ENCODE data around the gene MXD4.

MXD4 gene

GRCh38 chr4:2261853-2262144 is at the start of gene MXD4:
MXD4 (minus strand) TSS chr4:2262109; CDS start chr4:2261980, 129 bp downstream.
- H3K27ac ChIP-seq, result peak within 1 kb of the TSS; percentile 49
- no peak for DNase-seq (ENCODE audit: low read depth, low spot score)

- DNase-seq (ENCODE audit: low read depth, low spot score), result no peak
- H3K27ac ChIP-seq, result no peak overlapping the region
Measured at GRCh38 chr4:2306773-2307410, 45.0 kb upstream of the MXD4 start.

- no peak overlapping the region for H3K27ac ChIP-seq
- no peak for DNase-seq (ENCODE audit: low read depth, low spot score)
Measured at GRCh38 chr4:2305766-2306501, 44.0 kb upstream of the MXD4 start.

- no peak overlapping the region for H3K27ac ChIP-seq
- no peak for DNase-seq (ENCODE audit: low read depth, low spot score)
Measured at GRCh38 chr4:2304877-2305561, 43.1 kb upstream of the MXD4 start.

GRCh38 chr4:2304321-2304876 is 42.5 kb upstream of the MXD4 start:
- H3K27ac ChIP-seq, result no peak overlapping the region
- DNase-seq (ENCODE audit: low read depth, low spot score), result no peak

- no peak overlapping the region for H3K27ac ChIP-seq
- DNase-seq (ENCODE audit: low read depth, low spot score), result no peak
Measured at GRCh38 chr4:2303686-2304320, 41.9 kb upstream of the MXD4 start.

GRCh38 chr4:2303121-2303685 is 41.3 kb upstream of the MXD4 start:
- no peak overlapping the region for H3K27ac ChIP-seq
- DNase-seq (ENCODE audit: low read depth, low spot score), result no peak

- DNase-seq (ENCODE audit: low read depth, low spot score), result no peak
- H3K27ac ChIP-seq, result no peak overlapping the region
Measured at GRCh38 chr4:2302387-2303119, 40.6 kb upstream of the MXD4 start.

GRCh38 chr4:2301806-2302205 is 39.9 kb upstream of the MXD4 start:
- no peak for DNase-seq (ENCODE audit: low read depth, low spot score)
- no peak overlapping the region for H3K27ac ChIP-seq

- no peak overlapping the region for H3K27ac ChIP-seq
- no peak for DNase-seq (ENCODE audit: low read depth, low spot score)
Measured at GRCh38 chr4:2301225-2301642, 39.3 kb upstream of the MXD4 start.

GRCh38 chr4:2300431-2301224 is 38.7 kb upstream of the MXD4 start:
- DNase-seq (ENCODE audit: low read depth, low spot score), result no peak
- H3K27ac ChIP-seq, result no peak overlapping the region

GRCh38 chr4:2299794-2300193 is 37.9 kb upstream of the MXD4 start:
- DNase-seq (ENCODE audit: low read depth, low spot score), result no peak
- no peak overlapping the region for H3K27ac ChIP-seq

GRCh38 chr4:2298532-2298991 is 36.7 kb upstream of the MXD4 start:
- no peak overlapping the region for H3K27ac ChIP-seq
- no peak for DNase-seq (ENCODE audit: low read depth, low spot score)

- no peak overlapping the region for H3K27ac ChIP-seq
- no peak for DNase-seq (ENCODE audit: low read depth, low spot score)
Measured at GRCh38 chr4:2297606-2298531, 36.0 kb upstream of the MXD4 start.

GRCh38 chr4:2296631-2297601 is 35.0 kb upstream of the MXD4 start:
- H3K27ac ChIP-seq, result no peak overlapping the region
- no peak for DNase-seq (ENCODE audit: low read depth, low spot score)

GRCh38 chr4:2295900-2296442 is 34.1 kb upstream of the MXD4 start:
- DNase-seq (ENCODE audit: low read depth, low spot score), result no peak
- H3K27ac ChIP-seq, result no peak overlapping the region
